Retinal pigment epithelial cell (primary cell): ENCODE measurements around the gene RSF1.

ENCODE experiments used
- DNase-seq: peaks from one replicate; pipeline ENCODE4 v3.0.0-alpha.2; 2010; ENCODE audit warnings: low read depth
- H3K4me3 ChIP-seq: 2 replicates; pipeline ENCODE4 v1.5.1; 2011; ENCODE audit warnings: mild to moderate bottlenecking, low read length, control low read depth, moderate library complexity
- CTCF ChIP-seq: conservative IDR thresholded peaks from 2 replicates; pipeline ENCODE4 v1.5.1; 2011; ENCODE audit warnings: low read depth, low read length, control low read depth, inconsistent platforms

Gene RSF1

GRCh38 chr11:77819921-77820564 lies 479 bp downstream of the RSF1 start:
- no peak for DNase-seq
- no peak for TF ChIP-seq CTCF
- peak overlapping the region; percentile 82 for H3K4me3 ChIP-seq

- TF ChIP-seq CTCF = no peak
- peak overlapping the region; percentile 82 for H3K4me3 ChIP-seq
- peak; percentile 76 for DNase-seq
These were observed 1.1 kb downstream of the RSF1 start for GRCh38 chr11:77819411-77819920.

- no peak for TF ChIP-seq CTCF
- no peak overlapping the region for H3K4me3 ChIP-seq
- no peak for DNase-seq
These were observed 5.1 kb downstream of the RSF1 start for GRCh38 chr11:77815459-77815858.

GRCh38 chr11:77814848-77815247 lies 5.7 kb downstream of the RSF1 start:
- TF ChIP-seq CTCF = no peak
- no peak overlapping the region for H3K4me3 ChIP-seq
- DNase-seq = no peak

GRCh38 chr11:77813256-77813655 lies 7.3 kb downstream of the RSF1 start:
- no peak for DNase-seq
- no peak overlapping the region for H3K4me3 ChIP-seq
- TF ChIP-seq CTCF = no peak

GRCh38 chr11:77806993-77807392 lies 13.5 kb downstream of the RSF1 start:
- no peak overlapping the region for H3K4me3 ChIP-seq
- TF ChIP-seq CTCF = no peak
- no peak for DNase-seq

GRCh38 chr11:77806415-77806814 lies 14.1 kb downstream of the RSF1 start:
- no peak overlapping the region for H3K4me3 ChIP-seq
- no peak for DNase-seq
- TF ChIP-seq CTCF = no peak
